ENCODE measurements around the gene XXYLT1. TPM values are rescaled to one million over a fixed set of nuclear protein-coding genes. Genes with fewer than 3 reads are reported as not detected.
A peak's percentile ranks its signal among the peaks of the same experiment; 100 is the strongest.
"Not testable (repeated sequence)": the region's sequence is repeated elsewhere in the genome, so short reads cannot be mapped to it uniquely, and the experiment has no call there.

The XXYLT1 gene
- total and polyA plus RNA-seq, 12 donors: 2.2 to 7.2 (median 3.6) TPM

DNA sequence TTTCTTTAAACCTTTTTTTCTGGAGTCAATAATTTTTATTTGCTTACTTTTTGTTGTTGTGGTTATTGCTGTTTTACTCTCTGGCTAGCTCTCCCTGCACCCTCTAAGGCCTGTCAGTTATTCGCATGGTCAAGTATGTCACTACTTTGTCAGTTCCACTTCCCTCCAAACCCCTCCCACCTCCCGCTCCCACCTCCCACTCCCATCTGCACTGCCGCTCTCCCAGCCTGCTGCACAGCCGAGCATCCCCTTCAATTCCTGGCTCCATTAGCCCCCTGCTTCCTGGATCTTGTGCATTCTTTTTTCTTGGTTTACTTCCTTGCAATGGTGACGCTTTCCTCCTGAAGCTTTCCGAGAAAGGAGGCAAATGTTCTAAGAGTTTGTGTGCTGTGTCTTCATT, 218.0 kb downstream of the XXYLT1 start:
- no peaks in the 10 kb centered on the region for H3K36me3 ChIP-seq
- H3K27me3 ChIP-seq: no peaks in the 10 kb centered on the region
- ATAC-seq: no peak
- WGBS, 2 donors: 63 to 68% methylated on average over 6 of the region's 6 CpGs
- TF ChIP-seq, protein P1, sequence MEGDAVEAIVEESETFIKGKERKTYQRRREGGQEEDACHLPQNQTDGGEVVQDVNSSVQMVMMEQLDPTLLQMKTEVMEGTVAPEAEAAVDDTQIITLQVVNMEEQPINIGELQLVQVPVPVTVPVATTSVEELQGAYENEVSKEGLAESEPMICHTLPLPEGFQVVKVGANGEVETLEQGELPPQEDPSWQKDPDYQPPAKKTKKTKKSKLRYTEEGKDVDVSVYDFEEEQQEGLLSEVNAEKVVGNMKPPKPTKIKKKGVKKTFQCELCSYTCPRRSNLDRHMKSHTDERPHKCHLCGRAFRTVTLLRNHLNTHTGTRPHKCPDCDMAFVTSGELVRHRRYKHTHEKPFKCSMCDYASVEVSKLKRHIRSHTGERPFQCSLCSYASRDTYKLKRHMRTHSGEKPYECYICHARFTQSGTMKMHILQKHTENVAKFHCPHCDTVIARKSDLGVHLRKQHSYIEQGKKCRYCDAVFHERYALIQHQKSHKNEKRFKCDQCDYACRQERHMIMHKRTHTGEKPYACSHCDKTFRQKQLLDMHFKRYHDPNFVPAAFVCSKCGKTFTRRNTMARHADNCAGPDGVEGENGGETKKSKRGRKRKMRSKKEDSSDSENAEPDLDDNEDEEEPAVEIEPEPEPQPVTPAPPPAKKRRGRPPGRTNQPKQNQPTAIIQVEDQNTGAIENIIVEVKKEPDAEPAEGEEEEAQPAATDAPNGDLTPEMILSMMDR (IDR thresholded peaks at IDR 0.05): no peak
- intact Hi-C loops (cut with DNase I): no loop called here
- no peaks in the 10 kb centered on the region for H3K4me1 ChIP-seq
- no peak overlapping the region for H3K27ac ChIP-seq
- DNase-seq: no peak
- peaks cover 0 to 7% (median 0%) of the 10 kb centered on the region in 11 donors for H3K9me3 ChIP-seq
- H3K4me3 ChIP-seq: no peak overlapping the region

DNA sequence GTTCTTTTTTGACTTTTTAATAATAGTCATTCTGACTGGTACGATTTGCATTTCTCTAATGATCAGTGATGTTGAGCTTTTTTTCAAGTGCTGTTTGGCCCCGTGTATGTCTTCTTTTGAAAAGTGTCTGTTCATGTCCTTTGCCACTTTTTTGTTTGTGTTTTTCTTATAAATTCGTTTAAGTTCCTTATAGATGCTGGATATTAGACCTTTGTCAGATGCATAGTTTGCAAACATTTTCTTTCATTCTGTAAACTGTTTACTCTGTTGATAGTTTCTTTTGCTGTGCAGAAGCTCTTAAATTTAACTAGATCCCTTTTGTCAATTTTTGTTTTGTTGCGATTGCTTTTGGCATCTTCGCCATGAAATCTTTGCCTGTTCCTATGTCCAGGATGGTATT, 220.7 kb downstream of the XXYLT1 start:
- intact Hi-C loops (cut with DNase I); H3K4me1 ChIP-seq; H3K36me3 ChIP-seq; H3K27ac ChIP-seq; ATAC-seq; H3K4me3 ChIP-seq; H3K27me3 ChIP-seq; H3K9me3 ChIP-seq; DNase-seq: not testable (repeated sequence)
- WGBS, 2 donors: 89 to 90% methylated on average over 5 of the region's 5 CpGs

DNA sequence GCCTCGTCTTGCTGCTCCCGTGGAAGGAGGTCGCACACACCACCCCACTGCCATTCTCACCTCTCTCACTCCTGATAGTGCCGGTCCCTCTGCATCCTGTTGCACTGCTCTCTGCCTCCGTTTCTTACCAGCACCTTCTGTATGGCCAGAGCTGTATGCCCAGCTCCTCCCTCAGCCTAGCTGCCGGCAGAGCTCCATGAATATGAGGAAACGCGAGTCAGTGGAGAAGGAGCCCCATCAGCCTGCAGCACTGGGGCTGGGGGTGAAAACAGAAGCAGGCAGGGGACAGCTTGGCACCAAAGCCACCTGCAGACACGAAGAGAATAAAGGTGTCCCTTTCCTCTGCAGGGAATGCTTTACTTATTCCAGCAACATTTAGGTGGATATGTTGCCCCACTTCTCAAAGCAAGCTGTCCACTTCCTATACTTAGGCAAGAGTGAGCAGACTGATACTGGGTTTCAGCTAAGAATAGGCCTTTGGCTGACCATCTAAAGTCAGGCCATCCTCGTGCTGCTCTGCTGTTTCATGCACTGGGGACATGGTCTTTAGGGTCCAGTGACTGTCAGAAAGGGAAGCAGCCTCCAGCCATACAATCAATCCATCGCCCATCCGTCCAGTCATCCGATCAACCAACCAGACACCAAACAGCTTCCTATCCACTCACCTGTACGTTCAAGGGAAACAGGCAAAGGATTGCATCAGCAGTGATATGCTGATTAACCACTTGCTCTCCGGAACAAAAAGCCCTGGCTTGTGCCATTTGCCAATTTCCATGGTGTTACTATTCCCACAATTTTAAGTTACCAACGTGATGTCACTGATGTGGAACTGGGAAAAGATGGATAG, 222.7 kb downstream of the XXYLT1 start:
- H3K4me3 ChIP-seq: no peak overlapping the region
- H3K9me3 ChIP-seq: peaks cover 0 to 2% (median 0%) of the 10 kb centered on the region in 11 donors
- WGBS, 2 donors: 76% methylated on average over 16 of the region's 16 CpGs
- TF ChIP-seq, protein P1 (IDR thresholded peaks at IDR 0.05): no peak
- ATAC-seq: peak in 6 of 8 donors; percentile 42 to 72 (median 48)
- intact Hi-C loops (cut with DNase I): no loop called here
- peak overlapping the region in 1 of 10 donors; percentile 30 for H3K27ac ChIP-seq
- no peaks in the 10 kb centered on the region for H3K27me3 ChIP-seq
- no peak for DNase-seq
- no peaks in the 10 kb centered on the region for H3K4me1 ChIP-seq
- H3K36me3 ChIP-seq: no peaks in the 10 kb centered on the region

DNA sequence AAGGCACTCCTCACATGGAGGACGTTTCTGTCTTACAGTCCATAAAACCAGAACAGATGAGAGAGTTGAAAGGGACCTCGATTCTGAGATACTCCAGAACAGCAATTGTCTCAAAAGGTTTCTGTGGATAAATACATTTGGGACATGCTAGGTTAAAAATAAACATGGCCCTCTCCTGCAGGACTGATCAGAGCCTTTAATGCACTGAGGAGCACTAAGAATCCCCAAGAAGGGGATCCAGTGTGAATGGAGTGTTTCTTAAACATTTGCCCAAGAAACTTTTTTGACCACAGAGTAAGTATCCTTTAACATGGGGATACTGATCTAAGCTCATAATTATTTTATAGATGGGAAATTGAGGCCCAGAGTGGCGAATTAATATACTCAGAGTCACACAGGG, 223.4 kb downstream of the XXYLT1 start:
- H3K4me1 ChIP-seq: no peaks in the 10 kb centered on the region
- ATAC-seq: no peak
- TF ChIP-seq, protein P1 (IDR thresholded peaks at IDR 0.05): no peak
- H3K4me3 ChIP-seq: no peak overlapping the region
- 78 to 83% methylated on average over 3 of the region's 3 CpGs for WGBS, 2 donors
- intact Hi-C loops (cut with DNase I): no loop called here
- DNase-seq: no peak
- no peak overlapping the region for H3K27ac ChIP-seq
- no peaks in the 10 kb centered on the region for H3K27me3 ChIP-seq
- H3K9me3 ChIP-seq: no peaks in the 10 kb centered on the region
- H3K36me3 ChIP-seq: no peaks in the 10 kb centered on the region

DNA sequence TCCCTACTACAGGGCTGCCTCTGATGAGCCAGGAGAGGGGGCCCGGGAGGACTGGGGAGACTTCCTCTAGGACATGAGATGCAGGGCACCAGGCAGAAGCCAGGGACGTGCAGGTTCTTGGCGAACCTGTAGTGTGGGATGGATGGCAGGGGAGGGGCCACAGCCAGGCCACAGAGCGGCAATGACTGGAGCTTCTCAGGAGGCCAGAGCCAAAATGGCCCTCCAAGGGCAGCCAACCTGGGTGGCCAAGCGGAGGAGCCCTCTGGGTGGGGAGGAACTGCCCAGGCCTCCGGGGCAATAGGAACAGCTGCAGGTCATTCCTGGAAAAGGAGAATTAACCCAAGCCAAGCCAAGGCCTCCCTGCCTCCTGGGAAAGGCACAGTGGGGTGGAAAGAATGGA, 224.5 kb downstream of the XXYLT1 start:
- Histone ChIP-seq H3K27me3 (no peaks in the 10 kb centered on the region), H3K4me3 (no peak overlapping the region), H3K27ac (no peak overlapping the region), H3K36me3 (no peaks in the 10 kb centered on the region), H3K9me3 (no peaks in the 10 kb centered on the region), H3K4me1 (no peaks in the 10 kb centered on the region)
- ATAC-seq (no peak), DNase-seq (no peak)
- 85% methylated on average over 6 of the region's 6 CpGs for WGBS, 2 donors
- intact Hi-C loops (cut with DNase I): no loop called here
- TF ChIP-seq, protein P1 (IDR thresholded peaks at IDR 0.05): no peak
